ENCODE results near the gene MRPL42.

MRPL42 gene

GRCh38 chr12:93469386-93469785 is 2.1 kb downstream of the MRPL42 start:
- no peak for TF ChIP-seq SIN3A (IDR thresholded peaks at IDR 0.05; ENCODE audit: borderline replicate concordance, insufficient read depth, low read length)
- TF ChIP-seq REST (IDR thresholded peaks at IDR 0.05; ENCODE audit: insufficient read depth in 1 of 2, low read depth in 2 of 2, low read length in 2 of 2) = no peak
- TF ChIP-seq FOXP2 (optimal IDR thresholded peaks at IDR 0.05; ENCODE audit: borderline replicate concordance, extremely low read depth, extremely low read length, insufficient read depth) = no peak
- TF ChIP-seq POLR2AphosphoS5 (IDR thresholded peaks at IDR 0.05; ENCODE audit: low read depth, low read length) = no peak
- TF ChIP-seq TAF1 (IDR thresholded peaks at IDR 0.05; ENCODE audit: borderline replicate concordance, insufficient read depth, low read length) = no peak

- TF ChIP-seq REST (IDR thresholded peaks at IDR 0.05; ENCODE audit: insufficient read depth in 1 of 2, low read depth in 2 of 2, low read length in 2 of 2) (no peak), TAF1 (IDR thresholded peaks at IDR 0.05; ENCODE audit: borderline replicate concordance, insufficient read depth, low read length) (no peak), SIN3A (IDR thresholded peaks at IDR 0.05; ENCODE audit: borderline replicate concordance, insufficient read depth, low read length) (no peak), POLR2AphosphoS5 (IDR thresholded peaks at IDR 0.05; ENCODE audit: low read depth, low read length) (no peak), FOXP2 (optimal IDR thresholded peaks at IDR 0.05; ENCODE audit: borderline replicate concordance, extremely low read depth, extremely low read length, insufficient read depth) (no peak)
These were observed 9.2 kb downstream of the MRPL42 start for GRCh38 chr12:93476555-93476954.

GRCh38 chr12:93482721-93483120 is 15.4 kb downstream of the MRPL42 start:
- TF ChIP-seq POLR2AphosphoS5 (IDR thresholded peaks at IDR 0.05; ENCODE audit: low read depth, low read length) (no peak), FOXP2 (optimal IDR thresholded peaks at IDR 0.05; ENCODE audit: borderline replicate concordance, extremely low read depth, extremely low read length, insufficient read depth) (no peak), TAF1 (IDR thresholded peaks at IDR 0.05; ENCODE audit: borderline replicate concordance, insufficient read depth, low read length) (no peak), REST (IDR thresholded peaks at IDR 0.05; ENCODE audit: insufficient read depth in 1 of 2, low read depth in 2 of 2, low read length in 2 of 2) (no peak), SIN3A (IDR thresholded peaks at IDR 0.05; ENCODE audit: borderline replicate concordance, insufficient read depth, low read length) (no peak)

GRCh38 chr12:93483151-93483807 is 16.0 kb downstream of the MRPL42 start:
- TF ChIP-seq FOXP2 (optimal IDR thresholded peaks at IDR 0.05; ENCODE audit: borderline replicate concordance, extremely low read depth, extremely low read length, insufficient read depth) = no peak
- TF ChIP-seq SIN3A (IDR thresholded peaks at IDR 0.05; ENCODE audit: borderline replicate concordance, insufficient read depth, low read length) = no peak
- TF ChIP-seq REST (IDR thresholded peaks at IDR 0.05; ENCODE audit: insufficient read depth in 1 of 2, low read depth in 2 of 2, low read length in 2 of 2) = no peak
- no peak for TF ChIP-seq TAF1 (IDR thresholded peaks at IDR 0.05; ENCODE audit: borderline replicate concordance, insufficient read depth, low read length)
- no peak for TF ChIP-seq POLR2AphosphoS5 (IDR thresholded peaks at IDR 0.05; ENCODE audit: low read depth, low read length)

Measured in PFSK-1 (cell line).